K562 (cell line): ENCODE results near the gene GSTO2. TPM values are rescaled to one million over a fixed set of nuclear protein-coding genes. Genes with fewer than 3 reads are reported as not detected.
A peak's percentile ranks its signal among the peaks of the same experiment; 100 is the strongest.

Experiments
- CSDE1 ChIP-seq, 2 experiments: fragments of 450-650 bp; IDR thresholded peaks; 2 replicates each; pipeline ENCODE4 v1.6.1; 2016; ENCODE audit warnings: mild to moderate bottlenecking in 1 of 2
- FOXJ2 ChIP-seq: fragments of 200-800 bp; sonication (Bioruptor generic); IDR thresholded peaks from 2 replicates; pipeline ENCODE4 v1.6.1; 2016; ENCODE audit warnings: missing genetic modification characterization, missing compliant biosample characterization
- HDAC1 ChIP-seq, 2 experiments: fragments of 450-650 bp; IDR thresholded peaks; 2 replicates each; pipeline ENCODE4 v1.6.1; 2016 to 2017; ENCODE audit warnings: inconsistent platforms in 1 of 2, mild to moderate bottlenecking in 1 of 2, moderate library complexity in 1 of 2
- HLTF ChIP-seq: fragments of 450-650 bp; IDR thresholded peaks from 2 replicates; pipeline ENCODE4 v1.6.1; 2016
- KLF13 ChIP-seq: fragments of 450-650 bp; IDR thresholded peaks from 2 replicates; pipeline ENCODE4 v1.6.1; 2016; ENCODE audit warnings: missing genetic modification characterization, low read depth, mild to moderate bottlenecking, missing compliant biosample characterization, moderate library complexity, borderline replicate concordance
- MAFF ChIP-seq: IDR thresholded peaks from 2 replicates; pipeline ENCODE4 v1.6.1; 2012; ENCODE audit warnings: low read length, improper control_type of control experiment
- MCM2 ChIP-seq: fragments of 450-650 bp; IDR thresholded peaks from 2 replicates; pipeline ENCODE4 v1.6.1; 2017; ENCODE audit warnings: low read depth, mild to moderate bottlenecking
- MCM5 ChIP-seq: fragments of 450-650 bp; IDR thresholded peaks from 2 replicates; pipeline ENCODE4 v1.6.1; 2016; ENCODE audit warnings: low read depth
- MTA1 ChIP-seq: fragments of 450-650 bp; IDR thresholded peaks from 2 replicates; pipeline ENCODE4 v1.6.1; 2017; ENCODE audit warnings: borderline replicate concordance
- NFIC ChIP-seq: fragments of 450-650 bp; IDR thresholded peaks from 2 replicates; pipeline ENCODE4 v1.6.1; 2017; ENCODE audit warnings: mild to moderate bottlenecking, inconsistent platforms
- PCBP1 ChIP-seq: fragments of 200-400 bp; formaldehyde crosslinking; IDR thresholded peaks from 2 replicates; pipeline ENCODE4 v1.6.1; 2018; ENCODE audit warnings: mild to moderate bottlenecking, low read depth, low read length; ENCODE audit not compliant: poor library complexity, severe bottlenecking
- PHTF2 ChIP-seq: fragments of 250-450 bp; sonication (Bioruptor Pico); IDR thresholded peaks from 2 replicates; pipeline ENCODE4 v1.5.0; 2021; ENCODE audit warnings: mild to moderate bottlenecking
- RAD21 ChIP-seq, 2 experiments: fragments of 250-450 bp in 1 of 2; fragments of 450-650 bp in 1 of 2; sonication (Bioruptor Pico) in 1 of 2; formaldehyde crosslinking in 1 of 2; IDR thresholded peaks in 1 of 2; conservative IDR thresholded peaks in 1 of 2; 2 replicates each; pipeline versions ENCODE4 v1.4.0 to v1.8.0; 2020 to 2022; ENCODE audit warnings: mild to moderate bottlenecking in 2 of 2, moderate library complexity in 1 of 2
- RUNX1 ChIP-seq: sonication (generic); IDR thresholded peaks from 2 replicates; pipeline ENCODE4 v1.6.1; 2016; ENCODE audit warnings: antibody characterized with exemption, low read depth
- SMAD1 ChIP-seq: fragments of 150-350 bp; IDR thresholded peaks from 2 replicates; pipeline ENCODE4 v1.6.1; 2014; ENCODE audit warnings: low read length, low read depth; ENCODE audit not compliant: partially characterized antibody
- SMARCC2 ChIP-seq: fragments of 450-650 bp; IDR thresholded peaks from 2 replicates; pipeline ENCODE4 v1.6.1; 2017; ENCODE audit warnings: antibody characterized with exemption, moderate library complexity, mild to moderate bottlenecking, low read depth
- SREBF1 ChIP-seq: fragments of 150-350 bp; IDR thresholded peaks from 2 replicates; pipeline ENCODE4 v1.6.1; 2014; ENCODE audit warnings: antibody characterized with exemption, low read depth, low read length, borderline replicate concordance
- TEAD4 ChIP-seq, 2 experiments: sonication (generic) in 1 of 2; formaldehyde crosslinking in 1 of 2; IDR thresholded peaks; 2 replicates each; pipeline versions ENCODE4 v1.6.1 to v1.8.0; 2012 to 2022; ENCODE audit warnings: borderline replicate concordance in 1 of 2, inconsistent platforms in 1 of 2, low read length in 1 of 2, mild to moderate bottlenecking in 1 of 2, missing genetic modification reagents in 1 of 2
- ZNF121 ChIP-seq: sonication (generic); formaldehyde crosslinking; conservative IDR thresholded peaks from 2 replicates; pipeline ENCODE4 v1.8.0; 2022; ENCODE audit warnings: missing genetic modification reagents
- ZNF717 ChIP-seq: fragments of 250-450 bp; sonication (Bioruptor Pico); IDR thresholded peaks from 2 replicates; pipeline ENCODE4 v1.5.0; 2021
- polyA plus RNA-seq, 8 experiments: library from polyadenylated mRNA; depleted of rRNA in 4 of 8; stranded (reverse) in 5 of 8; unstranded in 3 of 8; fragments of >200 nt; fragmentation: Nextera tagmentation in 2 of 8; fragmentation: Illumina TruSeq in 1 of 8; extraction: Ambion mirVana in 2 of 8; extraction: Trizol in 1 of 8; gene quantifications; 2 replicates each; pipeline versions ENCODE4 v1.2.1 to v1.2.3, GENCODE V29; 2011 to 2014; ENCODE audit warnings: inconsistent platforms in 1 of 8, missing spikeins in 1 of 8
- total RNA-seq, 7 experiments: library from RNA; depleted of rRNA in 6 of 7; stranded (reverse); fragments of >200 nt in 6 of 7; fragmentation: Illumina TruSeq in 2 of 7; extraction: Trizol in 2 of 7; gene quantifications; 2 replicates each; pipeline versions ENCODE4 v1.2.1 to v1.2.3, GENCODE V29; 2011 to 2021; ENCODE audit warnings: low replicate concordance in 1 of 7
- TF ChIP-seq, protein P1 (sequence below): fragments of 250-450 bp; sonication (Bioruptor Pico); IDR thresholded peaks from 2 replicates; pipeline ENCODE4 v1.5.0; 2022; ENCODE audit warnings: mild to moderate bottlenecking
- TF ChIP-seq, protein P2 (sequence below): sonication (generic); formaldehyde crosslinking; IDR thresholded peaks from 2 replicates; pipeline ENCODE4 v1.8.0; 2023; ENCODE audit warnings: mild to moderate bottlenecking, missing genetic modification reagents
- TF ChIP-seq, protein P3 (sequence below): fragments of 250-450 bp; sonication (Bioruptor Pico); IDR thresholded peaks from 2 replicates; pipeline ENCODE4 v1.8.0; 2022; ENCODE audit warnings: inconsistent platforms, mild to moderate bottlenecking, moderate library complexity, borderline replicate concordance
- TF ChIP-seq, protein P4 (sequence below): fragments of 450-650 bp; IDR thresholded peaks from 2 replicates; pipeline ENCODE4 v1.6.1; 2014; ENCODE audit warnings: low read depth, mild to moderate bottlenecking, moderate library complexity, borderline replicate concordance

Gene GSTO2
- total and polyA plus RNA-seq, 9 of the 15 experiments (the other 6 are each of a cell fraction or from before 2014, with no cell fraction given), result 0.18 to 1.8 (median 0.90) TPM

DNA sequence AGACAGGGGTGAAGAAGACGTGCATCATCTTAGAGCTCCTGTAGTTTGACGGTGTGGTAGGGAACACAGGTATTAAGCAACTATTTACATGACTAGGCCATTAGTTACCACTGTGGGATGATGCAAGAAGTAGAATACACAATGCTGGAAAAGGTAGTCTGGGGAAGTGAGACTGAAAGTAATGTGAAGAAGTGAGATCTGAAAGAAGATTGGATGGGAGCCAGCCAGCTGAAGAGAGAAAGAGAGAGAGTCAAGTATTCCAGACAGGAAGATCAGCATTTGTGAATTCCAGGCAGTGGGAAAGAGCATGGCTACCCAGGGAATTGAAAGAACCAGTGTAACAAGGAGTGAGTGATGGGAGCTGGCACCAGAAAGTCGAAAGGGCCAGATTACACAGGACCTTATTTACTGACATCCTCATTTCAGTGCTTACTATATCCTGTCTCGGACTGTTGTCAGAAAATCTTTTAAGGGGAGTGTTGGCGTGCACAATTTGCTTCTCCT, 80.7 kb downstream of the GSTO2 start (continued):
- TF ChIP-seq, protein P1, sequence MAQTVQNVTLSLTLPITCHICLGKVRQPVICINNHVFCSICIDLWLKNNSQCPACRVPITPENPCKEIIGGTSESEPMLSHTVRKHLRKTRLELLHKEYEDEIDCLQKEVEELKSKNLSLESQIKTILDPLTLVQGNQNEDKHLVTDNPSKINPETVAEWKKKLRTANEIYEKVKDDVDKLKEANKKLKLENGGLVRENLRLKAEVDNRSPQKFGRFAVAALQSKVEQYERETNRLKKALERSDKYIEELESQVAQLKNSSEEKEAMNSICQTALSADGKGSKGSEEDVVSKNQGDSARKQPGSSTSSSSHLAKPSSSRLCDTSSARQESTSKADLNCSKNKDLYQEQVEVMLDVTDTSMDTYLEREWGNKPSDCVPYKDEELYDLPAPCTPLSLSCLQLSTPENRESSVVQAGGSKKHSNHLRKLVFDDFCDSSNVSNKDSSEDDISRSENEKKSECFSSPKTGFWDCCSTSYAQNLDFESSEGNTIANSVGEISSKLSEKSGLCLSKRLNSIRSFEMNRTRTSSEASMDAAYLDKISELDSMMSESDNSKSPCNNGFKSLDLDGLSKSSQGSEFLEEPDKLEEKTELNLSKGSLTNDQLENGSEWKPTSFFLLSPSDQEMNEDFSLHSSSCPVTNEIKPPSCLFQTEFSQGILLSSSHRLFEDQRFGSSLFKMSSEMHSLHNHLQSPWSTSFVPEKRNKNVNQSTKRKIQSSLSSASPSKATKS (CRISPR knock-in tag), result no peak
- TF ChIP-seq ZNF121 (no peak), MCM2 (no peak), PCBP1 (no peak), RAD21 (CRISPR knock-in tag; conservative IDR thresholded peaks at IDR 0.05 in 1 of 2, IDR thresholded peaks at IDR 0.05 in 1 of 2) (no peak), NFIC (peak; percentile 85), RUNX1 (no peak), PHTF2 (CRISPR knock-in tag) (no peak), KLF13 (no peak), SMAD1 (no peak), SMARCC2 (no peak), FOXJ2 (tag) (peak; percentile 61), ZNF717 (CRISPR knock-in tag) (no peak), TEAD4 (IDR thresholded peaks at IDR 0.05; ENCODE audit: low read length) (no peak), TEAD4 (CRISPR knock-in tag; IDR thresholded peaks at IDR 0.05; ENCODE audit: borderline replicate concordance) (no peak), MTA1 (peak; percentile 66; the same call in 1 of the 2 replicates), HLTF (no peak), CSDE1 (IDR thresholded peaks at IDR 0.05) (no peak), MCM5 (no peak), SREBF1 (no peak), HDAC1 (IDR thresholded peaks at IDR 0.05) (peak in 1 of 2 experiments; percentile 33; a peak in 1 of 4 replicates), MAFF (no peak)
- TF ChIP-seq, protein P2, sequence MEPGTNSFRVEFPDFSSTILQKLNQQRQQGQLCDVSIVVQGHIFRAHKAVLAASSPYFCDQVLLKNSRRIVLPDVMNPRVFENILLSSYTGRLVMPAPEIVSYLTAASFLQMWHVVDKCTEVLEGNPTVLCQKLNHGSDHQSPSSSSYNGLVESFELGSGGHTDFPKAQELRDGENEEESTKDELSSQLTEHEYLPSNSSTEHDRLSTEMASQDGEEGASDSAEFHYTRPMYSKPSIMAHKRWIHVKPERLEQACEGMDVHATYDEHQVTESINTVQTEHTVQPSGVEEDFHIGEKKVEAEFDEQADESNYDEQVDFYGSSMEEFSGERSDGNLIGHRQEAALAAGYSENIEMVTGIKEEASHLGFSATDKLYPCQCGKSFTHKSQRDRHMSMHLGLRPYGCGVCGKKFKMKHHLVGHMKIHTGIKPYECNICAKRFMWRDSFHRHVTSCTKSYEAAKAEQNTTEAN (CRISPR knock-in tag), result no peak
- TF ChIP-seq, protein P3, sequence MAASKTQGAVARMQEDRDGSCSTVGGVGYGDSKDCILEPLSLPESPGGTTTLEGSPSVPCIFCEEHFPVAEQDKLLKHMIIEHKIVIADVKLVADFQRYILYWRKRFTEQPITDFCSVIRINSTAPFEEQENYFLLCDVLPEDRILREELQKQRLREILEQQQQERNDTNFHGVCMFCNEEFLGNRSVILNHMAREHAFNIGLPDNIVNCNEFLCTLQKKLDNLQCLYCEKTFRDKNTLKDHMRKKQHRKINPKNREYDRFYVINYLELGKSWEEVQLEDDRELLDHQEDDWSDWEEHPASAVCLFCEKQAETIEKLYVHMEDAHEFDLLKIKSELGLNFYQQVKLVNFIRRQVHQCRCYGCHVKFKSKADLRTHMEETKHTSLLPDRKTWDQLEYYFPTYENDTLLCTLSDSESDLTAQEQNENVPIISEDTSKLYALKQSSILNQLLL (CRISPR knock-in tag), result no peak
- TF ChIP-seq, protein P4, sequence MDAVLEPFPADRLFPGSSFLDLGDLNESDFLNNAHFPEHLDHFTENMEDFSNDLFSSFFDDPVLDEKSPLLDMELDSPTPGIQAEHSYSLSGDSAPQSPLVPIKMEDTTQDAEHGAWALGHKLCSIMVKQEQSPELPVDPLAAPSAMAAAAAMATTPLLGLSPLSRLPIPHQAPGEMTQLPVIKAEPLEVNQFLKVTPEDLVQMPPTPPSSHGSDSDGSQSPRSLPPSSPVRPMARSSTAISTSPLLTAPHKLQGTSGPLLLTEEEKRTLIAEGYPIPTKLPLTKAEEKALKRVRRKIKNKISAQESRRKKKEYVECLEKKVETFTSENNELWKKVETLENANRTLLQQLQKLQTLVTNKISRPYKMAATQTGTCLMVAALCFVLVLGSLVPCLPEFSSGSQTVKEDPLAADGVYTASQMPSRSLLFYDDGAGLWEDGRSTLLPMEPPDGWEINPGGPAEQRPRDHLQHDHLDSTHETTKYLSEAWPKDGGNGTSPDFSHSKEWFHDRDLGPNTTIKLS, result no peak
